Measurements from ENCODE around the gene JAK3. TPM values are rescaled to one million over a fixed set of nuclear protein-coding genes. Genes with fewer than 3 reads are reported as not detected.

Gene JAK3
- total and polyA plus RNA-seq, 2 of the 8 experiments (the other 6 are each of a cell fraction or from before 2014, with no cell fraction given), result 4.0 to 4.7 TPM

DNA sequence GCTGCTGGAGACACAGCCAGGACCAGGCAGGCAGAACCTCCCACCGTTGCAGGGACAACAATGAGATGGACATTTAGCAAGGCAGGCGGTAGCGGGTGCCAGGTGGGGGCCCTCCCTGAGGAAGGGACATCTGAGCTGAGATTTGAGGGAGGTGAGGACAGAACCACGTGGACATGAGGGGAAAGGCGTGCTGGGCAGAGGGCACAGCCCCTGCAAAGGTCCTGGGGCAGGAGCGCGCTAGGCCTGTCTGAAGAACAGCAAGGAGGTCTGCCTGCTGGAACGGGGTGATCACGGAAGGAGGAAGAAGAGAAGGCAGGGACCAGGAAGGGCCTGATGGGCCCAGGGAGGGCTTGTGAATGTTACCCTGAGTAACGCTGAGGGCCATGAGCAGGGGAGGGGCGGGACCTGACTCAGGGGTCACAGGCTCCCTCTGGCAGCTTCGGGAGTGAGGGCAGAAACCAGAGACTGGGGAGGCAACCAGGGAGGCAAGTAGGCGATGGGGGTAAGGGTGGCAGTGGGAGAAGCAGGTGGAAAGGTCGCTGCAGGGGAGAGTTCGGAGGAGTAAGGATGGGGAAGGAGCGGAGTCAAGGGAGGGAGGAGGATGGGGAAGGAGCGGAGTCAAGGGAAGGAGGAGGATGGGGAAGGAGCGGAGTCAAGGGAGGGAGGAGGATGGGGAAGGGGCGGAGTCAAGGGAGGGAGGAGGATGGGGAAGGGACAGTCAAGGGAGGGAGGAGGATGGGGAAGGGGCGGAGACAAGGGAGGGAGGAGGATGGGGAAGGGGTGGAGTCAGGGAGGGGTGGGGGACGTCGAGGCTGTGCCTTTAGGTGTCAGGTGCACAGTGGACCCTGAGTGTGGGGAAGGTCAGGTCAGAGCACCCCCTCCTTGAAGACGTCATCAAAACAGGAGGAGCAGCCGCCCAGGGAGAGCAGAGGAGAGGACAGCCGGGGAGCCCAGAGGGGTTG is 68.5 kb downstream of the JAK3 start (continued):
- TF ChIP-seq, protein P1, sequence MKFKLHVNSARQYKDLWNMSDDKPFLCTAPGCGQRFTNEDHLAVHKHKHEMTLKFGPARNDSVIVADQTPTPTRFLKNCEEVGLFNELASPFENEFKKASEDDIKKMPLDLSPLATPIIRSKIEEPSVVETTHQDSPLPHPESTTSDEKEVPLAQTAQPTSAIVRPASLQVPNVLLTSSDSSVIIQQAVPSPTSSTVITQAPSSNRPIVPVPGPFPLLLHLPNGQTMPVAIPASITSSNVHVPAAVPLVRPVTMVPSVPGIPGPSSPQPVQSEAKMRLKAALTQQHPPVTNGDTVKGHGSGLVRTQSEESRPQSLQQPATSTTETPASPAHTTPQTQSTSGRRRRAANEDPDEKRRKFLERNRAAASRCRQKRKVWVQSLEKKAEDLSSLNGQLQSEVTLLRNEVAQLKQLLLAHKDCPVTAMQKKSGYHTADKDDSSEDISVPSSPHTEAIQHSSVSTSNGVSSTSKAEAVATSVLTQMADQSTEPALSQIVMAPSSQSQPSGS (IDR thresholded peaks at IDR 0.05; ENCODE audit: low read length), result no peak

Data from H1 (cell line).